CD14-positive monocyte (primary cell): ENCODE results near the gene GRIK5. TPM values are rescaled to one million over a fixed set of nuclear protein-coding genes. Genes with fewer than 3 reads are reported as not detected.

Experiments used
- DNase-seq, 3 donors: peaks; one replicate each; pipeline ENCODE4 v3.0.0-alpha.2; 2011 to 2022
- H2AFZ ChIP-seq: 2 replicates; pipeline ENCODE4 v1.6.0; 2012; ENCODE audit warnings: mild to moderate bottlenecking, low read depth, low read length, inconsistent platforms; ENCODE audit not compliant: insufficient read depth, poor library complexity, severe bottlenecking
- H3K27ac ChIP-seq, 2 donors: 1 replicate in 1 of 2; 2 replicates in 1 of 2; pipeline ENCODE4 v1.5.1; 2012 to 2013; ENCODE audit warnings: low read length in 2 of 2, control low read depth in 1 of 2, inconsistent platforms in 1 of 2, low read depth in 1 of 2, mild to moderate bottlenecking in 1 of 2
- H3K27me3 ChIP-seq, 2 donors: one replicate each; pipeline versions ENCODE4 v1.6.0 to v1.6.1; 2011 to 2013; ENCODE audit warnings: low read length in 2 of 2; ENCODE audit not compliant: control insufficient read depth in 2 of 2, insufficient read depth in 2 of 2
- H3K36me3 ChIP-seq, 2 donors: replicated peaks in 1 of 2; 1 replicate in 1 of 2; 2 replicates in 1 of 2; pipeline versions ENCODE4 v1.5.1 to v1.6.1; 2012 to 2013; ENCODE audit warnings: low read length in 2 of 2, control low read depth in 1 of 2, inconsistent platforms in 1 of 2, mild to moderate bottlenecking in 1 of 2; ENCODE audit not compliant: insufficient read depth in 2 of 2, control insufficient read depth in 1 of 2
- H3K4me1 ChIP-seq, 2 donors: 1 replicate in 1 of 2; 2 replicates in 1 of 2; pipeline versions ENCODE4 v1.5.1 to v1.6.1; 2012 to 2013; ENCODE audit warnings: low read length in 2 of 2, control low read depth in 1 of 2, inconsistent platforms in 1 of 2, mild to moderate bottlenecking in 1 of 2, moderate library complexity in 1 of 2; ENCODE audit not compliant: insufficient read depth in 2 of 2, control insufficient read depth in 1 of 2
- H3K4me2 ChIP-seq: replicated peaks from 2 replicates; pipeline ENCODE3; 2012; ENCODE audit warnings: low read length, moderate library complexity, mild to moderate bottlenecking; ENCODE audit not compliant: poor library complexity, severe bottlenecking; ENCODE audit errors: extremely low read depth
- H3K4me3 ChIP-seq, 3 experiments: fragments of 200-600 bp in 1 of 3; sonication (generic) in 1 of 3; replicated peaks in 1 of 3; 1 replicate in 2 of 3; 2 replicates in 1 of 3; pipeline ENCODE4 v1.5.1; 2011 to 2013; ENCODE audit warnings: low read length in 3 of 3, mild to moderate bottlenecking in 3 of 3, control low read depth in 2 of 3, low read depth in 2 of 3, inconsistent platforms in 1 of 3, moderate library complexity in 1 of 3
- H3K79me2 ChIP-seq: 2 replicates; pipeline ENCODE4 v1.6.0; 2012; ENCODE audit warnings: mild to moderate bottlenecking, control low read depth, inconsistent platforms, low read length, moderate library complexity; ENCODE audit not compliant: insufficient read depth
- H3K9ac ChIP-seq: 2 replicates; pipeline ENCODE4 v1.6.0; 2017; ENCODE audit warnings: low read length, mild to moderate bottlenecking; ENCODE audit not compliant: insufficient read depth, poor library complexity, severe bottlenecking
- H3K9me3 ChIP-seq, 2 donors: replicated peaks in 1 of 2; 1 replicate in 1 of 2; 2 replicates in 1 of 2; pipeline versions ENCODE4 v1.5.1 to v1.6.1; 2012 to 2013; ENCODE audit warnings: low read length in 2 of 2, control low read depth in 1 of 2; ENCODE audit not compliant: control insufficient read depth in 1 of 2, insufficient read depth in 1 of 2
- H4K20me1 ChIP-seq: 2 replicates; pipeline ENCODE4 v1.6.0; 2012; ENCODE audit warnings: mild to moderate bottlenecking, low read length, control low read depth, moderate library complexity; ENCODE audit not compliant: insufficient read depth
- H3K27ac Mint-ChIP-seq, 7 donors: one replicate each; pipeline ENCODE4 v1.8.0; 2020; ENCODE audit warnings: mild to moderate bottlenecking in 7 of 7, mixed read lengths in 7 of 7, moderate library complexity in 6 of 7, inconsistent platforms in 2 of 7
- H3K27me3 Mint-ChIP-seq, 3 donors: one replicate each; pipeline ENCODE4 v1.8.0; 2021 to 2022; ENCODE audit warnings: low read depth in 3 of 3, mild to moderate bottlenecking in 3 of 3, mixed read lengths in 3 of 3, moderate library complexity in 3 of 3, inconsistent platforms in 1 of 3
- H3K36me3 Mint-ChIP-seq, 2 donors: one replicate each; pipeline ENCODE4 v1.8.0; 2020; ENCODE audit warnings: mixed read lengths in 2 of 2, inconsistent platforms in 1 of 2, mild to moderate bottlenecking in 1 of 2
- H3K4me1 Mint-ChIP-seq: one replicate; pipeline ENCODE4 v1.8.0; 2020; ENCODE audit warnings: mild to moderate bottlenecking, mixed read lengths
- H3K4me3 Mint-ChIP-seq, 2 donors: one replicate each; pipeline ENCODE4 v1.8.0; 2020; ENCODE audit warnings: mild to moderate bottlenecking in 2 of 2, mixed read lengths in 2 of 2, moderate library complexity in 1 of 2
- H3K9me3 Mint-ChIP-seq, 7 donors: one replicate each; pipeline ENCODE4 v1.8.0; 2020 to 2022; ENCODE audit warnings: mixed read lengths in 7 of 7, mild to moderate bottlenecking in 6 of 7, moderate library complexity in 6 of 7, inconsistent platforms in 2 of 7
- CTCF ChIP-seq: fragments of 200-600 bp; IDR thresholded peaks from one replicate; pipeline ENCODE4 v1.8.0; 2022; ENCODE audit warnings: antibody characterized with exemption, mild to moderate bottlenecking
- WGBS: methylation state at CpG from one replicate; pipeline ENCODE4 v1.1.5; 2013; ENCODE audit warnings: missing lambda C conversion rate; ENCODE audit not compliant: insufficient coverage; 5-methylcytosine and 5-hydroxymethylcytosine counted together
- intact Hi-C, 2 donors: fragments of 100-400 bp; cut with micrococcal nuclease; formaldehyde crosslinking; loops; one replicate each; pipeline versions ENCODE4 v1.15.0 to v1.15.1; 2023
- polyA plus RNA-seq, 3 donors: library from polyadenylated mRNA; depleted of rRNA in 1 of 3; unstranded in 2 of 3; stranded (reverse) in 1 of 3; fragments of 300-500 nt in 2 of 3; fragments of >200 nt in 1 of 3; fragmentation: Illumina TruSeq in 2 of 3; gene quantifications; 1 replicate in 2 of 3; 2 replicates in 1 of 3; pipeline ENCODE4 v1.2.3, GENCODE V29; 2012 to 2021

Gene GRIK5
- polyA plus RNA-seq, 3 donors: 0.12 to 0.28 TPM; not detected in 1

- Histone ChIP-seq H2AFZ (no peak overlapping the region), H3K27ac (no peak overlapping the region)
- H3K36me3 Mint-ChIP-seq: no peaks in the 10 kb centered on the region
These were observed 80.0 kb downstream of the GRIK5 start for GRCh38 chr19:41990028-41990427.

GRCh38 chr19:41988947-41989346 lies 81.1 kb downstream of the GRIK5 start:
- intact Hi-C loops: no loop called here
- Histone ChIP-seq H3K9ac (no peak overlapping the region), H3K4me2 (no peak overlapping the region), H3K27me3 (peaks cover 4 to 13% of the 10 kb centered on the region in 2 donors), H4K20me1 (no peaks in the 10 kb centered on the region), H3K9me3 (no peaks in the 10 kb centered on the region), H3K36me3 (no peaks in the 10 kb centered on the region), H3K4me3 (no peak overlapping the region), H2AFZ (no peak overlapping the region), H3K27ac (no peak overlapping the region), H3K4me1 (peaks cover 4 to 8% of the 10 kb centered on the region in 2 donors), H3K79me2 (no peaks in the 10 kb centered on the region)
- no peaks in the 10 kb centered on the region for H3K36me3 Mint-ChIP-seq
- no peak for DNase-seq
- peaks cover 5% of the 10 kb centered on the region for H3K4me1 Mint-ChIP-seq
- H3K27ac Mint-ChIP-seq: no peak overlapping the region
- H3K9me3 Mint-ChIP-seq: peaks cover 0 to 5% (median 0%) of the 10 kb centered on the region in 7 donors
- WGBS: 96% methylated on average over 4 of the region's 9 CpGs
- peaks cover 7 to 20% (median 9%) of the 10 kb centered on the region in 3 donors for H3K27me3 Mint-ChIP-seq
- no peak for TF ChIP-seq CTCF
- H3K4me3 Mint-ChIP-seq: no peak overlapping the region

More at GRCh38 chr19:41990028-41990427, 80.0 kb downstream of the GRIK5 start:
- intact Hi-C loops: no loop called here
- Mint-ChIP-seq H3K4me3 (no peak overlapping the region), H3K9me3 (peaks cover 0 to 5% (median 0%) of the 10 kb centered on the region in 7 donors), H3K27ac (no peak overlapping the region), H3K27me3 (peaks cover 13 to 26% (median 15%) of the 10 kb centered on the region in 3 donors), H3K4me1 (peaks cover 7% of the 10 kb centered on the region)
- Histone ChIP-seq H3K79me2 (no peaks in the 10 kb centered on the region), H3K9ac (no peak overlapping the region), H3K4me3 (no peak overlapping the region), H3K36me3 (no peaks in the 10 kb centered on the region), H3K27me3 (peaks cover 4 to 21% of the 10 kb centered on the region in 2 donors), H4K20me1 (no peaks in the 10 kb centered on the region), H3K4me1 (peaks cover 4 to 13% of the 10 kb centered on the region in 2 donors), H3K9me3 (no peaks in the 10 kb centered on the region), H3K4me2 (no peak overlapping the region)
- DNase-seq: no peak
- no peak for TF ChIP-seq CTCF
- 87% methylated on average over 3 of the region's 4 CpGs for WGBS
